Measurements from ENCODE around the gene OSBPL8. TPM values are rescaled to one million over a fixed set of nuclear protein-coding genes. Genes with fewer than 3 reads are reported as not detected.

The OSBPL8 gene
- total RNA-seq, 4 donors from 2014 or later: 15.5 to 241 (median 29.4) TPM

DNA sequence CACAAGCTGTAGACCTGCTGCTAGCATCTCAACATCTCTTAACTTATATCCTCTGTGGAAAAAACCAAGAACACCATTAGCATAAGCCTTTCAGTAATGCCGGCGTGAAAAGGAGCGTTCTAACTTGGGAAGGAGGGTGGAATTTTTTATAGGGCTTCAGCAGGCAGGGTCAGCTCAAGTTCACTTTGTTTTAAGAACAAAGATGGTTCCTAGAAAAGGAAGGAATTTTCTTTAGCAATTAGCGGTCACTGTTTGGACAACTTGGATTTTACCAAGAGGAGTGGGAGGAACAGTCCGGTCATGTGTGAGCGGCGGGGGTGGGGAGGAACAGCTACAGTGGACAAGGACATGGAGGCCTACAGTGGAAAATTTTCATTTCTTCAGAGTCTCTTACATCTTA, 247.3 kb downstream of the OSBPL8 start:
- in situ Hi-C loops (cut with MboI; ENCODE audit: low pct_ligation_motif_present in 1 of 4, low pct_unique_long_range_greater_than_20kb in 1 of 4, low sequenced_read_pairs in 3 of 4): no loop called here
- H3K36me3 ChIP-seq: no peaks in the 10 kb centered on the region
- H3K27me3 ChIP-seq: no peaks in the 10 kb centered on the region
- TF ChIP-seq POLR2AphosphoS5 (IDR thresholded peaks at IDR 0.05) (no peak), EP300 (IDR thresholded peaks at IDR 0.05; ENCODE audit: low read depth) (no peak), POLR2A (IDR thresholded peaks at IDR 0.05) (no peak)
- TF ChIP-seq, protein P1, sequence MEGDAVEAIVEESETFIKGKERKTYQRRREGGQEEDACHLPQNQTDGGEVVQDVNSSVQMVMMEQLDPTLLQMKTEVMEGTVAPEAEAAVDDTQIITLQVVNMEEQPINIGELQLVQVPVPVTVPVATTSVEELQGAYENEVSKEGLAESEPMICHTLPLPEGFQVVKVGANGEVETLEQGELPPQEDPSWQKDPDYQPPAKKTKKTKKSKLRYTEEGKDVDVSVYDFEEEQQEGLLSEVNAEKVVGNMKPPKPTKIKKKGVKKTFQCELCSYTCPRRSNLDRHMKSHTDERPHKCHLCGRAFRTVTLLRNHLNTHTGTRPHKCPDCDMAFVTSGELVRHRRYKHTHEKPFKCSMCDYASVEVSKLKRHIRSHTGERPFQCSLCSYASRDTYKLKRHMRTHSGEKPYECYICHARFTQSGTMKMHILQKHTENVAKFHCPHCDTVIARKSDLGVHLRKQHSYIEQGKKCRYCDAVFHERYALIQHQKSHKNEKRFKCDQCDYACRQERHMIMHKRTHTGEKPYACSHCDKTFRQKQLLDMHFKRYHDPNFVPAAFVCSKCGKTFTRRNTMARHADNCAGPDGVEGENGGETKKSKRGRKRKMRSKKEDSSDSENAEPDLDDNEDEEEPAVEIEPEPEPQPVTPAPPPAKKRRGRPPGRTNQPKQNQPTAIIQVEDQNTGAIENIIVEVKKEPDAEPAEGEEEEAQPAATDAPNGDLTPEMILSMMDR (IDR thresholded peaks at IDR 0.05): no peak
- no peak for DNase-seq
- H3K27ac ChIP-seq: no peak overlapping the region
- H3K4me3 ChIP-seq: no peak overlapping the region
- intact Hi-C loops (cut with DNase I; ENCODE audit: low total_unique reads): no loop called here
- H3K4me1 ChIP-seq: no peaks in the 10 kb centered on the region
- WGBS, 2 donors (ENCODE audit: low coverage in 1 of 2): 72 to 76% methylated on average over 7 of the region's 7 CpGs
- H3K9me3 ChIP-seq: no peaks in the 10 kb centered on the region

DNA sequence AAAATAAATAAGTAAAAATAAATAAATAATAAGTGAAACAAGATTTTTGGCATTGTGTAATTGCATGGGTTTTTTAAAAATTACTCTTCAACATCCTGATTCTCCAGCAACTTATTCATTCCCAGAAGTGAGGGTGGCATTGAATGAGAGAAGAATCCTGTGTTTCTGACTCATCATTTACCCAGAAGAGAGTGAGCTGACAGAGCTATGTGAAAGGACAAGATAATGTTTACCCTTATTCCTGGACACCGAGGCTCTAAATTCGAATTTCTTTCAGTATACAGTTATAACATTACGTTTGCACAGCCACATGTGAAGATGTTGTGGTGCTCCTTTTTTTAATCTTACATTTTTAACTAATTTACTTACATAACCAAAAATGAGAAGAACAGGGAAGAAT, 247.8 kb downstream of the OSBPL8 start:
- Histone ChIP-seq H3K4me1 (no peaks in the 10 kb centered on the region), H3K27ac (no peak overlapping the region), H3K9me3 (no peaks in the 10 kb centered on the region), H3K27me3 (no peaks in the 10 kb centered on the region), H3K36me3 (no peaks in the 10 kb centered on the region), H3K4me3 (no peak overlapping the region)
- TF ChIP-seq, protein P1 (IDR thresholded peaks at IDR 0.05): no peak
- TF ChIP-seq POLR2A (IDR thresholded peaks at IDR 0.05): no peak
- no peak for TF ChIP-seq EP300 (IDR thresholded peaks at IDR 0.05; ENCODE audit: low read depth)
- intact Hi-C loops (cut with DNase I; ENCODE audit: low total_unique reads): no loop called here
- in situ Hi-C loops (cut with MboI; ENCODE audit: low pct_ligation_motif_present in 1 of 4, low pct_unique_long_range_greater_than_20kb in 1 of 4, low sequenced_read_pairs in 3 of 4): no loop called here
- DNase-seq: no peak
- WGBS, 2 donors (ENCODE audit: low coverage in 1 of 2): 74 to 77% methylated on average over 3 of the region's 3 CpGs

DNA sequence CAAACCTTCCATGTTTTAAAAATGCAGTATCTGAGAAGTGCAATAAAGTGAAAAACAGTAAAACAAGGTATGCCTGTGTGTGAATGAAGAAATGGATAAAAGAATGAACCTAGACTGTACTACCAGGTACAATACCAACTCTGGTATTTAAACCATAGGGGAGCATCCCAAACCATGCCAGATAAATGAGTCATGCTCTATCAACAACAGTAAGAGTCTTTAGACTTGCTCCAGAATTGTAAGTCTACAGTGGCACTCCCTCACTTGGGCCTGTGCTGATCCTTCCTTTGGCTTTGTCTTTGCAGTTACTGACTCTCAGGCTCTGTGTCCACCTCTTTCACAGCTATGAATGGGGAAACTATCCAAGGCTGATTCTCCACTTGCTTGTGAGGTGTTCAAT, 249.5 kb downstream of the OSBPL8 start:
- H3K4me1 ChIP-seq: no peaks in the 10 kb centered on the region
- TF ChIP-seq, protein P1 (IDR thresholded peaks at IDR 0.05): no peak
- TF ChIP-seq POLR2AphosphoS5 (IDR thresholded peaks at IDR 0.05) (no peak), EP300 (IDR thresholded peaks at IDR 0.05; ENCODE audit: low read depth) (no peak)
- H3K4me3 ChIP-seq: no peak overlapping the region
- H3K9me3 ChIP-seq: no peaks in the 10 kb centered on the region
- in situ Hi-C loops (cut with MboI; ENCODE audit: low pct_ligation_motif_present in 1 of 4, low pct_unique_long_range_greater_than_20kb in 1 of 4, low sequenced_read_pairs in 3 of 4) (no loop called here), intact Hi-C loops (cut with DNase I; ENCODE audit: low total_unique reads) (no loop called here)
- no peak for DNase-seq
- no peak overlapping the region for H3K27ac ChIP-seq
- H3K36me3 ChIP-seq: no peaks in the 10 kb centered on the region
- no peaks in the 10 kb centered on the region for H3K27me3 ChIP-seq

DNA sequence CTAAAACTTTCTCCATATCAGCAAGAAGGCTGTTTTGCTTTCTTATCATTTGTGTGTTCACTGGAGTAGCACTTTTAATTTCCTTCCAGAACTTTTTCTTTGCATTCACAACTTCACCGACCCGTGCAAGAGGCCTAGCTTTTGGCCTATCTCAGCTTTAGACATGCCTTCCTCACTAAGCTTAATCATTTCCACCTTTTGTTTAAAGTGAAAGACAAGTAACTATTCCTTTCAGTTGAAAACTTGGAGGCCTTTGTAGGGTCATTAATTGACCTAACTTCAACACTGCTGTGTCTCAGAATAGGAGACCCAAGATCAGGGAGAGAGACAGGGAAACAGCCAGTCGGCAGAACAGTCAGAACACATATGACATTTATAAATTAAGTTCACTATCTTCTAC, 250.7 kb downstream of the OSBPL8 start:
- intact Hi-C loops (cut with DNase I; ENCODE audit: low total_unique reads) (no loop called here), in situ Hi-C loops (cut with MboI; ENCODE audit: low pct_ligation_motif_present in 1 of 4, low pct_unique_long_range_greater_than_20kb in 1 of 4, low sequenced_read_pairs in 3 of 4) (no loop called here)
- Histone ChIP-seq H3K27me3 (no peaks in the 10 kb centered on the region), H3K9me3 (no peaks in the 10 kb centered on the region), H3K4me3 (no peak overlapping the region), H3K4me1 (no peaks in the 10 kb centered on the region), H3K36me3 (no peaks in the 10 kb centered on the region), H3K27ac (no peak overlapping the region)
- TF ChIP-seq EP300 (IDR thresholded peaks at IDR 0.05; ENCODE audit: low read depth) (no peak), POLR2AphosphoS5 (IDR thresholded peaks at IDR 0.05) (no peak), POLR2A (IDR thresholded peaks at IDR 0.05) (no peak)
- TF ChIP-seq, protein P1 (IDR thresholded peaks at IDR 0.05): no peak
- 69 to 76% methylated on average over 3 of the region's 3 CpGs for WGBS, 2 donors (ENCODE audit: low coverage in 1 of 2)
- DNase-seq: no peak

Data from transverse colon (tissue), 4 donors.